Astrocyte (in vitro differentiated cells and primary cell): Measurements from ENCODE around the gene DSN1. TPM values are rescaled to one million over a fixed set of nuclear protein-coding genes. Genes with fewer than 3 reads are reported as not detected.

Source experiments
- DNase-seq: peaks from one replicate; pipeline ENCODE4 v3.0.0-alpha.2; 2010; ENCODE audit warnings: low read depth
- FAIRE-seq: peaks from 2 replicates; lab custom pipeline; 2011; peaks lifted over from hg19 to GRCh38; lab: Jason Lieb, UNC
- H2AFZ ChIP-seq: 2 replicates; pipeline ENCODE4 v1.6.0; 2012; ENCODE audit warnings: low read depth, low read length, inconsistent platforms
- H3K27ac ChIP-seq: 2 replicates; pipeline ENCODE4 v1.5.1; 2011; ENCODE audit warnings: low read depth, low read length, inconsistent platforms
- H3K27me3 ChIP-seq: 2 replicates; pipeline ENCODE4 v1.6.0; 2011; ENCODE audit warnings: low read length, inconsistent platforms; ENCODE audit not compliant: insufficient read depth
- H3K36me3 ChIP-seq: 2 replicates; pipeline ENCODE4 v1.5.1; 2011; ENCODE audit warnings: low read length, inconsistent platforms; ENCODE audit not compliant: insufficient read depth
- H3K4me1 ChIP-seq: 2 replicates; pipeline ENCODE4 v1.5.1; 2011; ENCODE audit warnings: low read length, inconsistent platforms; ENCODE audit not compliant: insufficient read depth
- H3K4me2 ChIP-seq: 2 replicates; pipeline ENCODE4 v1.6.0; 2012; ENCODE audit warnings: low read length, inconsistent platforms
- H3K4me3 ChIP-seq: 2 replicates; pipeline ENCODE4 v1.5.1; 2011; ENCODE audit warnings: low read depth, mild to moderate bottlenecking, low read length, inconsistent platforms; ENCODE audit not compliant: insufficient read depth
- H3K79me2 ChIP-seq: 2 replicates; pipeline ENCODE4 v1.6.0; 2012; ENCODE audit warnings: mild to moderate bottlenecking, low read length, inconsistent platforms; ENCODE audit not compliant: insufficient read depth
- H3K9ac ChIP-seq: 2 replicates; pipeline ENCODE4 v1.6.0; 2012; ENCODE audit warnings: mild to moderate bottlenecking, low read length, inconsistent platforms
- H3K9me3 ChIP-seq: 2 replicates; pipeline ENCODE4 v1.5.1; 2012; ENCODE audit warnings: low read depth, mild to moderate bottlenecking, low read length, inconsistent platforms; ENCODE audit not compliant: insufficient read depth
- H4K20me1 ChIP-seq: 2 replicates; pipeline ENCODE4 v1.6.0; 2012; ENCODE audit warnings: low read length, inconsistent platforms; ENCODE audit not compliant: insufficient read depth
- H3K27ac Mint-ChIP-seq: one replicate; pipeline ENCODE4 v1.8.0; 2021; ENCODE audit warnings: mild to moderate bottlenecking, mixed read lengths; ENCODE audit not compliant: unreplicated experiment
- H3K27me3 Mint-ChIP-seq: one replicate; pipeline ENCODE4 v1.8.0; 2021; ENCODE audit warnings: low read depth, mixed read lengths; ENCODE audit not compliant: unreplicated experiment
- H3K36me3 Mint-ChIP-seq: one replicate; pipeline ENCODE4 v1.8.0; 2021; ENCODE audit warnings: low read depth, mixed read lengths; ENCODE audit not compliant: unreplicated experiment
- H3K4me1 Mint-ChIP-seq: one replicate; pipeline ENCODE4 v1.8.0; 2021; ENCODE audit warnings: low read depth, mixed read lengths; ENCODE audit not compliant: unreplicated experiment
- H3K4me3 Mint-ChIP-seq: one replicate; pipeline ENCODE4 v1.8.0; 2021; ENCODE audit warnings: mild to moderate bottlenecking, moderate library complexity, mixed read lengths; ENCODE audit not compliant: unreplicated experiment
- H3K9me3 Mint-ChIP-seq: one replicate; pipeline ENCODE4 v1.8.0; 2021; ENCODE audit warnings: mild to moderate bottlenecking, mixed read lengths; ENCODE audit not compliant: unreplicated experiment
- EZH2 ChIP-seq: IDR thresholded peaks from 2 replicates; pipeline ENCODE4 v1.6.1; 2012; ENCODE audit warnings: mild to moderate bottlenecking, low read length, inconsistent platforms; ENCODE audit not compliant: insufficient read depth
- total RNA-seq: library from RNA; stranded (reverse); gene quantifications from 2 replicates; pipeline ENCODE4 v1.2.1, GENCODE V29; 2021
- TF ChIP-seq, protein P1 (sequence below): IDR thresholded peaks from 2 replicates; pipeline ENCODE4 v1.5.1; 2011; ENCODE audit warnings: low read depth, mild to moderate bottlenecking, inconsistent platforms, low read length, moderate library complexity; ENCODE audit not compliant: insufficient read depth

The DSN1 gene
- total RNA-seq, 1 donor from 2014 or later: 6.1 TPM

DNA sequence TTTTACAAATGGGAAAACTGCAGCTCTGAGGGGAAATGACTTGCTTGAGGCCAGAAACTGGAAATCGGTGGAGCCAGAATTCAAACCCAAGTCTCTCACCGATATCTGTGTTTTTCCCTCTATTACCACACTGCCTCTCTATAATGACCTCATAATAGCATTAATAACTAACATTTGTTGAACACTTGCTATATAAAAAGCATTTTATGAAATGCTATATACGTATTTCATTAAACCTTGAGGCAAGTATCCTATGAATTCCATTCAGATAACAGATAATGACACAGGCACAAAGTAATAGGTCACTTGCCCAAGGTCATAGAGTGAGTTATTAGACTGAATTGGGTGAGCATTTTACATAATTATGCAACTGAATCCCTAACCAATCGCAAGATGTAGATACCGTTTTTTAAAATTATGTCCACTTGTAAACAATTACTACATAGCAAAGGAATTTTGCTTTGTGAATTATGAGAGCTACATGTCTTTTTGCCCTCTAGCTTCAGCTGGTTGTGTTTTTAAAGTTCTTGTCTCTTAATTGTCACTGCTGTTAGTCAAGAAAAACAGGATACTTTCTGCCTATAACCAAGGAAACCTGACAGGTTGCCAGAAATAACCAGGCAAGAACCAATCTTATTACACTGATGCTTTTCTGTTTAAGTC is 4.7 kb downstream of the DSN1 start:
- Mint-ChIP-seq H3K27ac (no peak overlapping the region), H3K4me3 (no peak overlapping the region), H3K27me3 (no peaks in the 10 kb centered on the region), H3K36me3 (peaks cover 2% of the 10 kb centered on the region), H3K4me1 (no peaks in the 10 kb centered on the region), H3K9me3 (no peaks in the 10 kb centered on the region)
- Histone ChIP-seq H3K4me1 (peaks cover 8% of the 10 kb centered on the region), H3K36me3 (peaks cover 6% of the 10 kb centered on the region), H3K27ac (no peak overlapping the region), H3K27me3 (no peaks in the 10 kb centered on the region), H4K20me1 (no peaks in the 10 kb centered on the region), H3K4me3 (no peak overlapping the region), H3K4me2 (no peak overlapping the region), H3K9ac (no peak overlapping the region), H3K79me2 (peaks cover 12% of the 10 kb centered on the region), H2AFZ (no peak overlapping the region), H3K9me3 (no peaks in the 10 kb centered on the region)
- DNase-seq (no peak), FAIRE-seq (no peak)
- TF ChIP-seq, protein P1, sequence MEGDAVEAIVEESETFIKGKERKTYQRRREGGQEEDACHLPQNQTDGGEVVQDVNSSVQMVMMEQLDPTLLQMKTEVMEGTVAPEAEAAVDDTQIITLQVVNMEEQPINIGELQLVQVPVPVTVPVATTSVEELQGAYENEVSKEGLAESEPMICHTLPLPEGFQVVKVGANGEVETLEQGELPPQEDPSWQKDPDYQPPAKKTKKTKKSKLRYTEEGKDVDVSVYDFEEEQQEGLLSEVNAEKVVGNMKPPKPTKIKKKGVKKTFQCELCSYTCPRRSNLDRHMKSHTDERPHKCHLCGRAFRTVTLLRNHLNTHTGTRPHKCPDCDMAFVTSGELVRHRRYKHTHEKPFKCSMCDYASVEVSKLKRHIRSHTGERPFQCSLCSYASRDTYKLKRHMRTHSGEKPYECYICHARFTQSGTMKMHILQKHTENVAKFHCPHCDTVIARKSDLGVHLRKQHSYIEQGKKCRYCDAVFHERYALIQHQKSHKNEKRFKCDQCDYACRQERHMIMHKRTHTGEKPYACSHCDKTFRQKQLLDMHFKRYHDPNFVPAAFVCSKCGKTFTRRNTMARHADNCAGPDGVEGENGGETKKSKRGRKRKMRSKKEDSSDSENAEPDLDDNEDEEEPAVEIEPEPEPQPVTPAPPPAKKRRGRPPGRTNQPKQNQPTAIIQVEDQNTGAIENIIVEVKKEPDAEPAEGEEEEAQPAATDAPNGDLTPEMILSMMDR: no peak
- no peak for TF ChIP-seq EZH2

DNA sequence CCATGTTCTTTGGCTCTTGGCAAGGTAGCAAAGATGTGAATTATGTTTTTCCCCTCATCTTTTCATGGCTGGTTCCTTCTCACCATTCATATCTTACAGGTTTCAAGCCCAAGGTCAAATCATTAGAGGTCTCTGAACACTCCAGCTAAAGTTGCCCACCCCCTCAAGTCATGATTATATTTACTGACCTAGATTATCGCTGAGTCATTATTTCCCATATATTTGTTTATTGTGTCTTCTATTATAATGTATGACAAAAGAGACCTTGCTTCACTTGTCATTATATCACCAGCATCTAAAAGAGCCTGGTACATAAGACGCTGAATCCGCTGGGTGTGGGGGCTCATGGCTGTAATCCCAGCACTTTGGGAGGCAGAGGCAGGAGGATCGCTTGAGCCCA is 12.4 kb downstream of the DSN1 start:
- Histone ChIP-seq H4K20me1 (no peaks in the 10 kb centered on the region), H3K4me3 (no peak overlapping the region), H3K4me2 (no peak overlapping the region), H3K9me3 (no peaks in the 10 kb centered on the region), H3K36me3 (peaks cover 6% of the 10 kb centered on the region), H3K4me1 (no peaks in the 10 kb centered on the region), H3K79me2 (no peaks in the 10 kb centered on the region), H2AFZ (no peak overlapping the region), H3K27ac (no peak overlapping the region), H3K27me3 (no peaks in the 10 kb centered on the region), H3K9ac (no peak overlapping the region)
- Mint-ChIP-seq H3K27ac (no peak overlapping the region), H3K9me3 (no peaks in the 10 kb centered on the region), H3K4me1 (no peaks in the 10 kb centered on the region), H3K4me3 (no peak overlapping the region), H3K36me3 (no peaks in the 10 kb centered on the region), H3K27me3 (no peaks in the 10 kb centered on the region)
- TF ChIP-seq EZH2: no peak
- TF ChIP-seq, protein P1: no peak
- DNase-seq (no peak), FAIRE-seq (no peak)

DNA sequence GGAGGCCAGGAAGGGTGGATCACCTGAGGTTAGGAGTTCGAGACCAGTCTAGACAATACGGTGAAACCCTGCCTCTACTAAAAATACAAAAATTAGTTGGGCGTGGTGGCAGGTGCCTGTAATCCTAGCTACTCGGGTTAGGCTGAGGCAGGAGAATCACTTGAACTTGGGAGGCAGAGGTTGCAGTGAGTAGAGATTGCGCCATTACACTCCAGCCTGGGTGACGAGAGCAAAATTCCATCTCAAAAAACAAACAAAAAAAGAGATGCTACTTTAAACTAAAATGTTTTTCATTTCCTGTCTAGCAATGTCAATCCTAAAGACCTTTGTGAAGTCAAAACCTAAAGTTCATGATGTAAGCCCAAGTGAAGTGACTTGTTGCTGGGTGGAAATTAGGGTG is 12.9 kb downstream of the DSN1 start:
- Histone ChIP-seq H4K20me1 (no peaks in the 10 kb centered on the region), H3K79me2 (no peaks in the 10 kb centered on the region), H3K36me3 (peaks cover 6% of the 10 kb centered on the region), H3K27ac (no peak overlapping the region), H3K9ac (no peak overlapping the region), H3K27me3 (no peaks in the 10 kb centered on the region), H3K4me1 (no peaks in the 10 kb centered on the region), H2AFZ (no peak overlapping the region), H3K9me3 (no peaks in the 10 kb centered on the region), H3K4me2 (no peak overlapping the region), H3K4me3 (no peak overlapping the region)
- no peak overlapping the region for H3K4me3 Mint-ChIP-seq
- no peaks in the 10 kb centered on the region for H3K4me1 Mint-ChIP-seq
- H3K27me3 Mint-ChIP-seq: no peaks in the 10 kb centered on the region
- no peak for TF ChIP-seq EZH2
- TF ChIP-seq, protein P1: no peak
- no peak for DNase-seq
- no peaks in the 10 kb centered on the region for H3K9me3 Mint-ChIP-seq
- no peak for FAIRE-seq
- no peak overlapping the region for H3K27ac Mint-ChIP-seq
- peaks cover under 1% of the 10 kb centered on the region for H3K36me3 Mint-ChIP-seq
